ENCODE results near the gene CDC16. TPM values are rescaled to one million over a fixed set of nuclear protein-coding genes. Genes with fewer than 3 reads are reported as not detected.

The CDC16 gene
- total RNA-seq, 1 donor from 2014 or later, result 34.5 TPM

- Histone ChIP-seq H3K27ac (replicated peaks) (no peak overlapping the region), H3K4me1 (peaks cover 11% of the 10 kb centered on the region), H3K4me3 (no peak overlapping the region), H3K9me3 (replicated peaks) (no peaks in the 10 kb centered on the region), H3K36me3 (peaks cover 29% of the 10 kb centered on the region), H3K27me3 (ENCODE audit: low read depth) (no peaks in the 10 kb centered on the region)
- TF ChIP-seq, protein P1, sequence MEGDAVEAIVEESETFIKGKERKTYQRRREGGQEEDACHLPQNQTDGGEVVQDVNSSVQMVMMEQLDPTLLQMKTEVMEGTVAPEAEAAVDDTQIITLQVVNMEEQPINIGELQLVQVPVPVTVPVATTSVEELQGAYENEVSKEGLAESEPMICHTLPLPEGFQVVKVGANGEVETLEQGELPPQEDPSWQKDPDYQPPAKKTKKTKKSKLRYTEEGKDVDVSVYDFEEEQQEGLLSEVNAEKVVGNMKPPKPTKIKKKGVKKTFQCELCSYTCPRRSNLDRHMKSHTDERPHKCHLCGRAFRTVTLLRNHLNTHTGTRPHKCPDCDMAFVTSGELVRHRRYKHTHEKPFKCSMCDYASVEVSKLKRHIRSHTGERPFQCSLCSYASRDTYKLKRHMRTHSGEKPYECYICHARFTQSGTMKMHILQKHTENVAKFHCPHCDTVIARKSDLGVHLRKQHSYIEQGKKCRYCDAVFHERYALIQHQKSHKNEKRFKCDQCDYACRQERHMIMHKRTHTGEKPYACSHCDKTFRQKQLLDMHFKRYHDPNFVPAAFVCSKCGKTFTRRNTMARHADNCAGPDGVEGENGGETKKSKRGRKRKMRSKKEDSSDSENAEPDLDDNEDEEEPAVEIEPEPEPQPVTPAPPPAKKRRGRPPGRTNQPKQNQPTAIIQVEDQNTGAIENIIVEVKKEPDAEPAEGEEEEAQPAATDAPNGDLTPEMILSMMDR (IDR thresholded peaks at IDR 0.05; ENCODE audit: borderline replicate concordance), result no peak
- intact Hi-C loops (cut with micrococcal nuclease), result no loop called here
- no peak for DNase-seq
Observed at GRCh38 chr13:114309086-114309485, 74.4 kb downstream of the CDC16 start.

DNA sequence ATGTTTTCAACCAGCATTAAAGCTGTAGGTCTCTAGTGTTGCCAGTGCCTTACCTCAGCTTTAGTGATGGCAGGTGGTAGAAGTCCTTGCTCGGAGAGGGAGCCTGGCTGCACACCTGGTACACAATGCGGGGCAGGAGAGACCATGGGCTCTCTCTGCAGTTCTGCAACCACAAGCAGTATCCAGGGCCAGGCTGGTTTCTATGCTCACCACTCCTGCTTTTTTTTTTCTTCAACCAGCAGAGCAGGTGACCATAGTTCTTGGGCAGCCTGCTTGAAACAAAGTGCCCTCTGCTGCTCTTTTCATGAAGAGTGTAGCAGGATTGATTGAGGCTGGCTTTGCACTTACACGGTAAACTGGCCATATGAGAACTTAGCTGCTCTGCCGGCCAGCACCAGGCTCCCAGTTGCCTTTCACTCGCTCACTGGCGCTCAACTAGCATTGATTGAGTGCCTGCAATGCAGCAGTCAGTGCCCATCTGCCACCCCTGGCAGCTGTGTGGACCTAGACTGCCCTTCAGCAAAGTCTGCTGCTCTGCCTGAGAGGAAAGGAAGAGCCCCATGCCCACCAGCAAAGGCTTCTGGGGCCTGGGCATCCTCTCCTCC, 75.2 kb downstream of the CDC16 start:
- no peak overlapping the region for H3K4me3 ChIP-seq
- intact Hi-C loops (cut with micrococcal nuclease), result no loop called here
- TF ChIP-seq, protein P1 (IDR thresholded peaks at IDR 0.05; ENCODE audit: borderline replicate concordance), result no peak
- no peak for DNase-seq
- no peak overlapping the region for H3K27ac ChIP-seq (replicated peaks)
- H3K9me3 ChIP-seq (replicated peaks), result no peaks in the 10 kb centered on the region
- peaks cover 17% of the 10 kb centered on the region for H3K4me1 ChIP-seq
- peaks cover 21% of the 10 kb centered on the region for H3K36me3 ChIP-seq
- no peaks in the 10 kb centered on the region for H3K27me3 ChIP-seq (ENCODE audit: low read depth)

- no peak overlapping the region for H3K27ac ChIP-seq (replicated peaks)
- TF ChIP-seq, protein P1 (IDR thresholded peaks at IDR 0.05; ENCODE audit: borderline replicate concordance), result no peak
- intact Hi-C loops (cut with micrococcal nuclease), result no loop called here
- no peaks in the 10 kb centered on the region for H3K9me3 ChIP-seq (replicated peaks)
- H3K27me3 ChIP-seq (ENCODE audit: low read depth), result no peaks in the 10 kb centered on the region
- no peak overlapping the region for H3K4me3 ChIP-seq
- peaks cover 14% of the 10 kb centered on the region for H3K36me3 ChIP-seq
- peaks cover 27% of the 10 kb centered on the region for H3K4me1 ChIP-seq
- no peak for DNase-seq
Observed at GRCh38 chr13:114310956-114311355, 76.3 kb downstream of the CDC16 start.

DNA sequence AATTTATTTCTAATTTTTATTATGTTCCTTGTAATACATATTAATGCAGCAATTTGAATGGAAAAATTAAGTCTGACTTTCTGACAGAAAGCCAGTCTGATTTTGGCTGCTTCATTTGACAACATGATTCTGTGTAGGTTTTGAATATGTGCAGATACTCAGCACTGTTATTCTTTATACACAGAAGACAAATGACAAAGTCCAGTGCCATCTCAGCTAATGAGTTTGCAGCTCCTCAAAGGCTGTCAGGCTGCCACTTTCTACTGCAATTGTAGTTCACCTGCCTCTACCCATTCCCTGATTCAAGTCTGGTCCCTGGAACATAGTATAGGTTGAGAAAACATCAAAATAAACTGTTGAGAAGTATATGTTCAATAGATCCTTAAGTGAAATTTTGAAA, 76.7 kb downstream of the CDC16 start:
- TF ChIP-seq, protein P1 (IDR thresholded peaks at IDR 0.05; ENCODE audit: borderline replicate concordance), result no peak

GRCh38 chr13:114311908-114312307, 77.2 kb downstream of the CDC16 start:
- Histone ChIP-seq H3K4me3 (no peak overlapping the region), H3K9me3 (replicated peaks) (no peaks in the 10 kb centered on the region), H3K4me1 (peaks cover 37% of the 10 kb centered on the region), H3K27me3 (ENCODE audit: low read depth) (no peaks in the 10 kb centered on the region), H3K36me3 (peaks cover 5% of the 10 kb centered on the region), H3K27ac (replicated peaks) (no peak overlapping the region)
- intact Hi-C loops (cut with micrococcal nuclease), result no loop called here
- TF ChIP-seq, protein P1 (IDR thresholded peaks at IDR 0.05; ENCODE audit: borderline replicate concordance), result no peak
- no peak for DNase-seq

More for the DNA sequence above, 76.7 kb downstream of the CDC16 start:
- Histone ChIP-seq H3K4me3 (no peak overlapping the region), H3K36me3 (peaks cover 10% of the 10 kb centered on the region), H3K4me1 (peaks cover 32% of the 10 kb centered on the region), H3K27me3 (ENCODE audit: low read depth) (no peaks in the 10 kb centered on the region), H3K9me3 (replicated peaks) (no peaks in the 10 kb centered on the region), H3K27ac (replicated peaks) (no peak overlapping the region)
- DNase-seq, result no peak
- intact Hi-C loops (cut with micrococcal nuclease), result no loop called here

All from left ventricle myocardium inferior (tissue), 1 donor.